HG03342 (cell line): ENCODE data around the gene WDR19.
"Not testable (repeated sequence)": the region's sequence is repeated elsewhere in the genome, so short reads cannot be mapped to it uniquely, and the experiment has no call there.

ENCODE experiments used
- ATAC-seq: cut with Tn5 transposase; IDR thresholded peaks from one replicate; pipeline ENCODE4 v1.9.1; 2021; ENCODE audit warnings: mild to moderate bottlenecking, moderate library complexity; ENCODE audit not compliant: unreplicated experiment

Gene WDR19

GRCh38 chr4:39181905-39182638 lies at the start of gene WDR19:
Gene WDR19 (plus strand): TSS chr4:39182529. CDS start chr4:39182558, 29 bp downstream.
- ATAC-seq = peak; percentile 99

DNA sequence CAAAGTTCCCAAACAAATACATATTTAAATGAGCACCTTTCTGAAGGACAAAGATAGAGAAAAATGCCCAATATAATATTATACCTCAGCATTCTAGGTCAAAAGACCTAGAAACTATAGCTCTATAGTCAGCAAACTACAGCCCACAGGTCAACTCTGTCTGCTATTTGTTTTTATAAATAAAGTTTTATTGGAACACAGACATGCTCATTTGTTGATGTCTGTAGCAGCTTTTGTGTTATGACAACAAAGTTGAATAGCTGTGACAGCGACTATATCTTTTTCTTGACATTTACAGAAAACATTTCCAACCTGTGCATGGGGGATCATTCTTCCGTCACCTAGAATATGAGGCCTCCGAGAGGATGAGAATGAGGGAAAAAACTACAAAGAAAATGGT lies 48.7 kb upstream of the WDR19 start:
- no peak for ATAC-seq

- ATAC-seq = no peak
Observed at GRCh38 chr4:39134683-39135306, 47.5 kb upstream of the WDR19 start.

DNA sequence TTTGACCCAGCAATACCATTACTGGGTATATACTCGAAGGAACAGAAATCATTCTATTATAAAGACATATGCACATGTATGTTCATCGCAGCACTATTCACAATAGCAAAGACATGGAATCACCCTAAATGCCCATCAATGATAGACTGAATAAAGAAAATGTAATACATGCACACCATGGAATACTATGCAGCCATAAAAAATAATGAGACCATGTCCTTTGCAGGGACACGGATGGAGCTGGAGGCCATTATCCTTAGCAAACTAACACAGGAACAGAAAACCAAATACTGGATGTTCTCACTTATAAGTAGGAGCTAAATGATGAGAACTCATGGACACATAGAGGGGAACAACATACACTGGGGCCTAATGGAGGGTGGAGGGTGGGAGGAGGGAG lies 44.1 kb upstream of the WDR19 start:
- not testable (repeated sequence) for ATAC-seq

- no peak for ATAC-seq
Observed at GRCh38 chr4:39146211-39146610, 36.1 kb upstream of the WDR19 start.

DNA sequence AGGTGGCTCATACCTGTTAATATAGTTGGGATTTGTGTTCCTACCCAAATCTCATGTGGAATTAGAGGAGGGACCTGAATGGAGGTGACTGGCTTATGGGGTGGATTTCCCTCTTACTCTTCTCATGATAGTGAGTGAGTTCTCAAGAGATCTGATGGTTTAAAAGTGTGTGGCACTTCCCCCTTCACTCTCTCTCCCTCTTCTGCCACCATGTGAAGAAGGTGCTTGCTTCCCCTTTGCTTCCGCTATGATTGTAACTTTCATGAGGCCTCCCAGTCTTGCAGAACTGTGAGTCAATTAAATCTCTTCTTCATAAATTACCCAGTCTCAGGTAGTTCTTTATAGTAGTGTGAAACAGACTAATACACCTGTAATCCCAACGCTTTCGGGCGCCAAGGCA lies 28.3 kb upstream of the WDR19 start:
- no peak for ATAC-seq

DNA sequence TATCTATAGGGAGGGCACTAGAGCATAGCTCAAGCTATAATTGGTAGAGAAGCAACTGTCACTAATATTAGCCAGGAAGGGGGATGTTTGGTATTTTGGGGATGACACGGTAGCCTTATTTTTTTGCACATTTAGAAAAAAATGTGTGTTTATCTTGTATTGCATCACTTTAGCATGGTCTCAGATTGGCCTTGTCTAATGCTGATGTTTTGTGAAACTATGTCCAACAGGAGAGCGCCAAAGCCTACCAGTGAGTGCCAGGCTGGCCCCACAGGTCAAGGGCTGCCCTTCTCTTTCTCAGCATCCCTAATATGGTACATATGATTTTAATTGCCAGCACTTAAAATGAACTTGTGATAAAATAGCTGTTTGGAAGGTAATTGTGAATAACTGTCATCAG lies 24.8 kb upstream of the WDR19 start:
- no peak for ATAC-seq

DNA sequence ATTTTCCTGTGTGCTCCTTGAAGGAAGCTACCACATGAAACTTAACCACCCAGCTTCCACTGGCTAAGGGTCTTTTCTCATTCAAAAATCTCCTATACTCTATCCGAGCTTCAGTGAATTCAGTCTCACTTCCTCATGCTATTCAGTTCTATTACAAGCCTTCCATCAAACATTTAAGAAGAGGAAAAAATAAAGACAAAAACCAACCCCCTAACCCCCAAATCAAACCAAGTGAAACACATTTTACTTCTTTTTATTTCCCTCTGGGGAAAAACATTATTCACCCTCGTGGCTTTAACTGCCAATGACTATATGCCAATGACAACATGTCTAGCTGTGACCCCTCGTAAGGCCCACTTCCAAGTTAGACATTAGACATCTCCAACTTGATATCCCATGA lies 16.2 kb upstream of the WDR19 start:
- no peak for ATAC-seq

GRCh38 chr4:39166669-39167068 lies 15.7 kb upstream of the WDR19 start:
- ATAC-seq = no peak

DNA sequence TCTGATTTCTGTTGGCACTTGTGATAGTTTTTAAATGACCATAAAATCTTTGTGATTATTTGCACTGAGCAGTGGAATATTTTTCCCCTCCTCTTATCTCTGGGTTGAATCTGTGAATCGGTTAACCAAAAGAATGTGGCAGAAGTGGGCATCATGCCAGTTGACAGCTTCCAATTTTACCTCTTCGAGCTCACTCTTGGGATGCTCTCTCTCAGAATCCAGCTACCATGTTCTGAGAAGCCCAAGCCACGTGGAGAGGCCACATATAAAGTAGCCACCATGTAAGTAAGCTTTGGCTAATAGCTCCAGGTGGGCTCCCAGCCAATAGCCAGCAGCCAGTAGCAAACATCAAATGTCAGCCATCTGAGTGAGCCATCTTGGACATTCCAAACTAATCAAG lies 12.9 kb upstream of the WDR19 start:
- no peak for ATAC-seq

DNA sequence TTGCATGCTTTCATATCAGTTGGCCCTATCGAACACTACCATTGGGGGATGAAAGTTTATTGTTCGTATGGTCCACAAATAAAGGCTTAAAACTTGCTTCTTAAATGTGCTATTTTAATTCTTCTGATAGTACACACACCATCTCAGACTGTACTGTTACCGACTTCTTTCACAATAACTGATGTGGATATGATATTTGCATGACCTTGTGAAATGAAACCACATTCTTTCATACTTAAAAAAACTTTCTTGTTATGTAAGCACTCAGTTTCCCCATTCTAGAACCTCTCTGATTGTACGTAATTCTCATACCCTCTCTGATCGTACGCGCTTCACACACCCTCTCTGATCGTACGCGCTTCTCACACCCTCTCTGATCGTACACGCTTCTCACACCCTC lies 12.0 kb upstream of the WDR19 start:
- no peak for ATAC-seq

- ATAC-seq = no peak
Observed at GRCh38 chr4:39178706-39179105, 3.6 kb upstream of the WDR19 start.

DNA sequence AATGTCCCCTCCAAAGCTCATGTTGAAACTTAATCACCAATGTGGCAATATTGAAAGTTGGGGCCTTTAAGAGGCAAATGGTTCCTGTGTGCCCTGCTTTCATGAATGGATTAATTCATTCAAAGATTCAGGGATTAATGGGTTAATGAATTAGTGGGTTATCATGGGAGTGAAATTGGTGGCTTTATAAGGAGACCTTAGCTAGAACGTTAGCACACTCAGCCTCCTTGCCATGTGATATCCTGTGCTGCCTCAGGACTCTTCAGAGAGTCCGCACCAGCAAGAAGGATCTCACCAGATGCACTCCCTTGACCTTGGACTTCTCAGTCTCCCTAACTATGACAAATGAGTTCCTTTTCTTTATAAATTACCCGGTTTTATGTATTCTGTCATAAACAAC lies 2.6 kb upstream of the WDR19 start:
- ATAC-seq = no peak

DNA sequence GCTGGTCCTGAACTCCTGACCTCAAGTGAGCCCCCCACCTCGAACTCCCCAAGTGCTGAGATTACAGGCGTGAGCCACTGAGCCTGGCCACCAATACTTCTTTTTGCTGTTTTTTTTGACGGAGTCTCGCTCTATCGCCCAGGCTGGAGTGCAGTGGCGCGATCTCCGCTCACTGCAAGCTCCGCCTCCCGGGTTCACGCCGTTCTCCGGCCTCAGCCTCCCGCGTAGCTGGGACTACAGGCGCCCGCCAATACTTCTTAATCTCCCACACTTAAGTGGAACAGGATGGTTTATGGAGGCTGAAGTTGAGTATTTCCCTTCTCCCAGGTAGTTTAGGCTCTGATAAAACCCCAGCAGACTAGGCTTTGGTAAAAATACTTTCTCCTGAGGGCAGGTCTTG lies 1.7 kb upstream of the WDR19 start:
- ATAC-seq = not testable (repeated sequence)

DNA sequence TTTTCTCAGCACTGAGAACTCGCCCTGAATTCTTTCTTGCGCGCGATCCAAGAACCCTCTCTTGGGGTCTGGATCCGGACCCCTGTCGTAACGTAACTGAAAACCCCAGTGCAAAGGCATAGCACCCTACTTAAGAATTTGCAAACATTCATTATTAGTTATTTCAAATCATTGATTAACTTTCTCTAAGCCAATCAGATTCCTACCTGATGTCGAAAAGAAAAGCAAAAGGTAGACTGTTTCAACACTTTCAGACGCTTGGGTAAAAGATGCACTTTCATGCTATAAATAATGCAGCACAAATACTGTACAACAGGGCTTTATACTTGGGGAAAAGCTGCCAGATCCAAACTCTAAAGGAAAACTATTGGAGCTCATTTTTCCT lies 817 bp upstream of the WDR19 start:
- no peak for ATAC-seq

DNA sequence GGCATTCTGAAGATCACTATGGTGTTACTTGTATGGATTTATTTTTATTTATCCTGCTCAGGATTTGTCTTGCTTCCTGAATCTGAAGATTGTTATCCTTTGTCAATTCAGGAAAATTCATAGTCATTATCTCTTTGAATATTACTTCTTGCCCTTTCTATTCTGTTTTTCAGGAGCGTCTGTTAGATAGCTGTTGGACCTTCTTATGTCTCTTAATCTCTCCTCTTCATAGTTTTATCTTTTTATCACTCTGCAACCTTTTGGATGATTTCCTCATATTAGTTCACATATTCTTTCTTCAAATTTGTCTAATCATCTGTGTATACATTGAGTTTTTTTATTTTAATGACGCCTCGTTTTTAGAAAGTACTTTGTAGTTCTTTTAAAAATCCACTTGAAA lies 19.6 kb downstream of the WDR19 start:
- no peak for ATAC-seq

- no peak for ATAC-seq
Observed at GRCh38 chr4:39204543-39204942, 22.2 kb downstream of the WDR19 start.

DNA sequence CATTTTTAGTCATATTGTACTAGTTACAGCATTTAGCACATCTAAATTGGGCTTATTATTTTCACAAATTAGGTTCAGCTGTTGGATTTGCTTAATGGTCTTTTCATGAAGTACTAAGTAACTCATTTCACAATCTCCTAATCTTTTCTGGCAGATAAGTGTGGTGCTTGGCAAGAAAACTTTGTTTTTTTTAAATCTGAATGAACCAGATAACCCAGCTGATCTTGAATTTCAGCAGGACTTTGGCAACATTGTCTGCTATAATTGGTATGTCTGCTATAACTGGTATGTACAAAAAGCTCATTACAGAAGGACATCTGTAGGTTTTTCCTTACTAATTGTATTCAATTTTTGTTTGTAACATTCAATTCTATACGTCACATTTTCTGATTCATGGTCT lies 22.7 kb downstream of the WDR19 start:
- no peak for ATAC-seq

DNA sequence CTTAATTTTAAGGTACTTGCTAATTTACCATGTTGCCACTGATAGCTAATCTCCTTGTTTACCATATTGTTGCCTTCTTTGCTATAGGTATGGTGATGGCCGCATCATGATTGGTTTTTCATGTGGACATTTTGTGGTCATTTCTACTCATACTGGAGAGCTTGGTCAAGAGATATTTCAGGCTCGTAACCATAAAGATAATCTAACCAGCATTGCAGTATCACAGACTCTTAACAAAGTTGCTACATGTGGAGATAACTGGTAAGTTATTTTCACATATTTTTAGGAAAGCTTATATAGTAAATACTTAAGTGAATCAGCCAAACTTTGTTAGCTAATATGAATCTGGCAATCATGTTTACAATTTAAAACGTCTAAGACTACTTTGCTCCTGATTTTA lies 23.1 kb downstream of the WDR19 start:
- ATAC-seq = no peak

DNA sequence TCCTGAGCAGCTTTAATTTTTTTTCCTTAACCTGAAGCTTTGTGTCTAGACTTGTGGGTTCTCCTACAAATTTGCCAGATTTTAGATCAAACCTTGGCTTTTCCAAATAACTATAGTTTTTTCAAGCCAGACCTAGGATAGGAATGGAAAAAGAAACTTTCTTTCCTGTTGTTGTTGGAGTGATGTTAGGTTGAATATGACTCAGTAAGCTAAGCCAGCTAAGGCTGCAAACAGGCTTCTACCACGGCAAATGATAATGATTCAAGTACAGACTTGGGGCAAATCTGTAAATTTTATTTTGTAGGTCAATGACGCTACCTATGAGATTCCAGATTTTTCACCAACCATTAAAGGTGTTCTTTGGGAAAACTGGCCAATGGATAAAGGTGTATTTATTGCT lies 45.6 kb downstream of the WDR19 start:
- ATAC-seq = no peak

- no peak for ATAC-seq
Observed at GRCh38 chr4:39228377-39228776, 46.0 kb downstream of the WDR19 start.

DNA sequence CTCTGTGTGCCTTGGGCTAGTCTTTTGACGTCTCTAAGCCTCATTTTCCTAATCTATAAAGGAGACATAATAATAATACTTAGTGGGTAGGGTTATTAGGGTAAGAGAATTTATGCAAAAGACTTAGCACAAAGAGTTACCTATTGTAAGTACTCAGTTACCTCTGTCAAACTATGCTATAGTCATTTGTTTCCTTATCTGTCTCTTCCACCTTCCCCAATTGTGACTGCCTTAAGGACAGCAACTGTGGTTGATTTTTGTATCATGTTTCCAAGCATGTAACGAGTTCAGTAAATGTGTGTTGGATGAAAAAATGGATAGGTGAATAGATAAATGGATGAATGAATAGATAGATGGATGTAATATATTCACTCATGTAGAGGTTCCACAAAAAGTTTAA lies 48.1 kb downstream of the WDR19 start:
- ATAC-seq = no peak

DNA sequence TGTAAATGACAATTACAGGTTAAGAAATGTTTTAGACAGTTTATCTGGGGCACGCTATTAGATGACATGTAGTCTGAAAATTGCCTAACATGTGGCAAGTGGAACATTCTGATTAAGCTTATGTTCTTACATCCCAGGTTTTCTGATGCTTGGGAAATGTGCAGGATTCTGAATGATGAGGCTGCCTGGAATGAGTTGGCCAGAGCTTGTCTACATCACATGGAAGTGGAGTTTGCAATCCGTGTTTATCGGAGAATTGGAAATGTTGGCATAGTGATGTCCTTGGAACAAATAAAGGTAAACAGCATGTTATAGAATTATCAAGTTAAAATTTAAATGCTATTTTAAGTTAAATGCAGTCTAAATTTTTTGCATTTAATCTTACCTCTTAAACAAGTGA lies 49.3 kb downstream of the WDR19 start:
- no peak for ATAC-seq
